ENCODE data around the gene DHRS3.

The DHRS3 gene

GRCh38 chr1:12608311-12608957 lies 9.6 kb downstream of the DHRS3 start:
- Histone ChIP-seq H3K27ac (ENCODE audit: insufficient read depth, low read depth, low read length, poor library complexity, severe bottlenecking) (no peak overlapping the region), H3K36me3 (ENCODE audit: control insufficient read depth, insufficient read depth, low read length) (no peaks in the 10 kb centered on the region), H3K4me3 (ENCODE audit: insufficient read depth, low read depth, low read length) (no peak overlapping the region), H3K9me3 (ENCODE audit: control insufficient read depth, low read length) (no peaks in the 10 kb centered on the region), H3K4me1 (ENCODE audit: control insufficient read depth, insufficient read depth, low read length) (peaks cover 7% of the 10 kb centered on the region), H3K27me3 (ENCODE audit: control insufficient read depth, insufficient read depth, low read length, poor library complexity, severe bottlenecking) (no peaks in the 10 kb centered on the region)
- WGBS, 2 experiments = 82 to 83% methylated on average over 5 of the region's 5 CpGs

- Histone ChIP-seq H3K27ac (ENCODE audit: insufficient read depth, low read depth, low read length, poor library complexity, severe bottlenecking) (no peak overlapping the region), H3K9me3 (ENCODE audit: control insufficient read depth, low read length) (no peaks in the 10 kb centered on the region), H3K27me3 (ENCODE audit: control insufficient read depth, insufficient read depth, low read length, poor library complexity, severe bottlenecking) (no peaks in the 10 kb centered on the region), H3K36me3 (ENCODE audit: control insufficient read depth, insufficient read depth, low read length) (no peaks in the 10 kb centered on the region), H3K4me3 (ENCODE audit: insufficient read depth, low read depth, low read length) (no peak overlapping the region), H3K4me1 (ENCODE audit: control insufficient read depth, insufficient read depth, low read length) (peaks cover 10% of the 10 kb centered on the region)
- WGBS, 2 experiments = 89 to 97% methylated on average over 3 of the region's 3 CpGs
These were observed 10.7 kb downstream of the DHRS3 start for GRCh38 chr1:12607263-12607662.

DNA sequence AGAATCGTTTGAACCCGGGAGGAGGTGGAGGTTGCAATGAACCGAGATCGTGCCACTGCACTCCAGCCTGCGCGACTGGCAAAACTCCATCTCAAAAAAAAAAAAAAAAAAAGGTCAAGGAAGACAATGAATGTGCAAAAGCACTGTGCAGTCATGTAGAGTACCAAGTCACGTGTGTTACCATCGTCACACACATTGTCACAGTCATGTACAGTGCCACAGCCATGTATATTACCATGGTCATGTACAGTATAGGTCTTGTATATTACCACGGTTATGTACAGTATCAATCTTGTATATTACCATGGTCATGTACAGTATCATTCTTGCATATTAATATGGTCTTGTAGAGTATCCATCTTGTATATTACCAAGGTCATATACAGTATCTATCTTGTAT lies 13.0 kb downstream of the DHRS3 start:
- Histone ChIP-seq H3K27ac (ENCODE audit: insufficient read depth, low read depth, low read length, poor library complexity, severe bottlenecking) (no peak overlapping the region), H3K4me3 (ENCODE audit: insufficient read depth, low read depth, low read length) (no peak overlapping the region), H3K36me3 (ENCODE audit: control insufficient read depth, insufficient read depth, low read length) (no peaks in the 10 kb centered on the region), H3K27me3 (ENCODE audit: control insufficient read depth, insufficient read depth, low read length, poor library complexity, severe bottlenecking) (no peaks in the 10 kb centered on the region), H3K4me1 (ENCODE audit: control insufficient read depth, insufficient read depth, low read length) (peaks cover 12% of the 10 kb centered on the region), H3K9me3 (ENCODE audit: control insufficient read depth, low read length) (no peaks in the 10 kb centered on the region)
- 82 to 83% methylated on average over 8 to 9 of the region's 9 CpGs for WGBS, 2 experiments

DNA sequence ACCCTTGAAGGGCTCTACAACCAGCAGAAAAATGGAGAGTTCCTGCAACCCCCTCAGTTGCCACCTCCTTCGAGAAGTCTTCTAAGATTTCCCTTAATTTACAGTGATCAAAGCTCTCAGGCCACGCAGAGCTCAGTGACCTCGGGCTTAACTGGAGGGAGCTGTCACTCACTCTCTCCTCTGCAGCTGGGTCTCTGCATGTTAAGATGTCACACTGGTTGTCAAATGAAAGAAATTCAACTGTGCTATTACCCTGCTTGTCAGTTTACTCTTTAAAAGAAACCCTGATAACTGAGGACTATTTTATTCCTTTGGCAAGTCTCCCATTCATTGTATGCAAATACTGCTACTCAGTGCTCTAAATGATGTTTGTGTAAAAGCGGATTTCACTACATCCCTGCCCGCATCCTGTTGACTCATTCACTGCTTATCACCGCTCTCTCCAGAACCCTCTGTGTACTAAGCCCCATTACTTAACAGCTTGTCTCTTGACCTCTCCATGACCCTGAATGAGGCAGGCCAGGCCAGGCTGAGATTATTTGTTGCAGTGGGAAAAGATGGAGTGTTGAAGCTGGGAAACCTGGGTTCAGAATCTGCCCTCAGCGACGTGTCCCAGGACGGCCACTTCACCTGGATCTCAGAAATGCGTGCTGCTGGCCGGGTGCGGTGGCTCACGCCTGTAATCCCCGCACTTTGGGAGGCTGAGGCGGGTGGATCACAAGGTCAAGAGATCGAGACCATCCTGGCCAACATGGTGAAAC lies 13.7 kb downstream of the DHRS3 start:
- H3K36me3 ChIP-seq (ENCODE audit: control insufficient read depth, insufficient read depth, low read length) = no peaks in the 10 kb centered on the region
- WGBS, 2 experiments = 54 to 60% methylated on average over 16 of the region's 16 CpGs
- H3K9me3 ChIP-seq (ENCODE audit: control insufficient read depth, low read length) = no peaks in the 10 kb centered on the region
- H3K4me1 ChIP-seq (ENCODE audit: control insufficient read depth, insufficient read depth, low read length) = peaks cover 12% of the 10 kb centered on the region
- H3K27me3 ChIP-seq (ENCODE audit: control insufficient read depth, insufficient read depth, low read length, poor library complexity, severe bottlenecking) = no peaks in the 10 kb centered on the region
- H3K4me3 ChIP-seq (ENCODE audit: insufficient read depth, low read depth, low read length) = no peak overlapping the region
- no peak overlapping the region for H3K27ac ChIP-seq (ENCODE audit: insufficient read depth, low read depth, low read length, poor library complexity, severe bottlenecking)

DNA sequence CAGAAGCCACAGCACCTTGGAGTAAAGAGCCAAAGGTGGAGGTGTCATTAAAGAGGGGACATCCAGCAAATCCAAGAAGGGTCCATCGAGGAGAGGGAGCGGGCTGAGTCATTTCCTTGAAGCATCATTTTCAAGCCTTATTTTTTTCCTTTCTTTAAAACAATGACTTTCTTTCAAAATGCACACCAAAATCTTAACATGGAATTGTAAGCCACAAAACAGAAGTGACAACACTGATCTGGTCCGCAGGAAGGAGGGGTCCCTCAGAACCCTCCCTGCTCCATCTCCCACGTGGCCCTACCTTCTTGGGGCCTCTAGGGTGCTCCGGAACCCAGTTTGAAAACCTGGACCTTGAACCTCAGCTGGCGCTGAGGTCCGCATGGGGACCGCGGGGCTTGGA lies 14.8 kb downstream of the DHRS3 start:
- Histone ChIP-seq H3K4me1 (ENCODE audit: control insufficient read depth, insufficient read depth, low read length) (peaks cover 12% of the 10 kb centered on the region), H3K27ac (ENCODE audit: insufficient read depth, low read depth, low read length, poor library complexity, severe bottlenecking) (no peak overlapping the region), H3K36me3 (ENCODE audit: control insufficient read depth, insufficient read depth, low read length) (no peaks in the 10 kb centered on the region), H3K4me3 (ENCODE audit: insufficient read depth, low read depth, low read length) (no peak overlapping the region), H3K9me3 (ENCODE audit: control insufficient read depth, low read length) (no peaks in the 10 kb centered on the region), H3K27me3 (ENCODE audit: control insufficient read depth, insufficient read depth, low read length, poor library complexity, severe bottlenecking) (no peaks in the 10 kb centered on the region)
- WGBS, 2 experiments = 79 to 84% methylated on average over 9 of the region's 9 CpGs

GRCh38 chr1:12602659-12603024 lies 15.4 kb downstream of the DHRS3 start:
- WGBS, 2 experiments = 80 to 88% methylated on average over 6 of the region's 6 CpGs
- peaks cover 4% of the 10 kb centered on the region for H3K27me3 ChIP-seq (ENCODE audit: control insufficient read depth, insufficient read depth, low read length, poor library complexity, severe bottlenecking)
- peaks cover 12% of the 10 kb centered on the region for H3K4me1 ChIP-seq (ENCODE audit: control insufficient read depth, insufficient read depth, low read length)
- H3K9me3 ChIP-seq (ENCODE audit: control insufficient read depth, low read length) = no peaks in the 10 kb centered on the region
- H3K4me3 ChIP-seq (ENCODE audit: insufficient read depth, low read depth, low read length) = no peak overlapping the region
- no peaks in the 10 kb centered on the region for H3K36me3 ChIP-seq (ENCODE audit: control insufficient read depth, insufficient read depth, low read length)
- H3K27ac ChIP-seq (ENCODE audit: insufficient read depth, low read depth, low read length, poor library complexity, severe bottlenecking) = no peak overlapping the region

DNA sequence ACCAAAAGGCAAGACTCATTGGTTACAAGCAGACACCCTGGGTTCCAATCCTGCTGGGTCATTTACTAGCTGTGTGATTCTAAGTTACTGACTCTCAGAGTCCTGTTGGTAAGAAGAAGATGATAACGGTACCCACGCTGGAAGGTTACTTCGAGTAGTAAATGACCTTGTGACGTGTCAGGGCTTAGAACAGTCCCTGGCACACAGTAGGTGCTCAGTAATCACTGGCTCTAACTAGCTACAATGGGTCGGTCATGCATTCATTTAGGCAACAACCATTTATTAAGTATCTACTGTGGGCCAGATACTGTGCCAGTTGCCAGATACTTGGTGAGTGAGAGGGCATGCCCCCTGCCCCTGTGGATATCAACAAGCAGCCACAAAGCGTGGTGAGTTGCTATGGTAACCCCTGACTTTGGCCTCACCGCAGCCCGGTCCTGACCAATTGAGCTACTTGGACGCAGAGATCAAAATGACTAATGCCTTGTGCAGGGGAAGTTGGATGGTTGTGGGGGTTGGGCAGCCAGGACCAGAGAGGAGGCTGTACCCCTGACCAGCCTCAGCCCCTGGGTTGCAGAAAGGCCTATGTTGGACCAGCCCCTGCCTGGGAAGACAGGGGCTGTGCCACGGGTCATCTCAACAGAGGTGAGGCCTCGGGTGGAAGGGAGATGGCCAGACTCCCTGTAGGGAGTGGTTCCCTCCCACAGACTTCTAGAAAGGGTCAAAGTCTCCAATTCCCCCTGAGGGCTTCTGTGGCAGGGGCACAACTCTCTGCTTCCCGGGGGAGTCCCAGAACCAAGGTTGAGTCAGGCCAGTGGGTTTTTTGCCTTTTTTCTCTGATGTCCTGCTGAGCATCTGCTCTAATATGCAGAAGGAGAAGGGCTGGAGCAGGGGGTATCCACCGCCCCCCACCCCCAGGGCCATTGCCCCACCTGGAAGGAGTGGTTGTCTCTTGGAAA lies 16.0 kb downstream of the DHRS3 start:
- WGBS, 2 experiments = 67 to 72% methylated on average over 13 of the region's 13 CpGs
- Histone ChIP-seq H3K27ac (ENCODE audit: insufficient read depth, low read depth, low read length, poor library complexity, severe bottlenecking) (no peak overlapping the region), H3K27me3 (ENCODE audit: control insufficient read depth, insufficient read depth, low read length, poor library complexity, severe bottlenecking) (peaks cover 4% of the 10 kb centered on the region), H3K36me3 (ENCODE audit: control insufficient read depth, insufficient read depth, low read length) (no peaks in the 10 kb centered on the region), H3K4me1 (ENCODE audit: control insufficient read depth, insufficient read depth, low read length) (peaks cover 12% of the 10 kb centered on the region), H3K9me3 (ENCODE audit: control insufficient read depth, low read length) (no peaks in the 10 kb centered on the region), H3K4me3 (ENCODE audit: insufficient read depth, low read depth, low read length) (no peak overlapping the region)

DNA sequence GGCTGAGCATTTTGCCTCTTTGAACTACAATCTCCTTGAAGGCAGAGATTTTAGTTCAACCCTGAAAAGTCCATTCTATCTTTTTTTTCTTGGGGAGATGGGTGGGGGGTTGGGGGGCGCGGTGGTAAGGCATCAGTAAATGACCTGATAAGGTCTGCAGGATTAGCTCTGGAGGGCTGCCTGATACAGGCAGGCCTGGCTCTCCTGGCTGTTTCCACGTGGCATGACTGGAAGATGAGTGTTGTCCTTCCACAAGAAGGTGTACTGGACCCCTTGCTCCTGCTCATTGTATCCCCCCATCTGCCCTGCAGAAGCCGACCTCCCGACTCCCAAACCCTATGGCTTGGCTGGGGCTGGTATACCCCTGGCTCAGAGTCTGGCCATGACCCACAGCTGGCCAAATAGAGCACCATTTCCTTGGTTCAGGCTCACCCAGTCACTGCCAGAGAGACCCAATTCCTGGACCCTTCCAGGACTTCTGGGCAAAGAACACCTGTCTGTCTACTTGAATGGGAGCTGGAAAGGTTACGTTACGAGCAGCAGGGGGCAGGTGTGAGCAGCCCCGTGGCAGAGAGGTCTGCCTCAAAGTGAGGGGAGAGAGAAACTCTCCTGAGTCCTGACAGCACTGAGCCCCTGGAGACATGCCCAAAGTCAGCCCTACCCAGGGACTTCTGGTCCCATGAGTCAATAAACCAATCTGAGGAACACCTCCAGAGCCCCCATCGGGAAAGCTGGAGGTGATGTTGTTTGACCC lies 17.0 kb downstream of the DHRS3 start:
- Histone ChIP-seq H3K4me1 (ENCODE audit: control insufficient read depth, insufficient read depth, low read length) (peaks cover 17% of the 10 kb centered on the region), H3K27ac (ENCODE audit: insufficient read depth, low read depth, low read length, poor library complexity, severe bottlenecking) (no peak overlapping the region), H3K27me3 (ENCODE audit: control insufficient read depth, insufficient read depth, low read length, poor library complexity, severe bottlenecking) (peaks cover 11% of the 10 kb centered on the region), H3K4me3 (ENCODE audit: insufficient read depth, low read depth, low read length) (no peak overlapping the region), H3K9me3 (ENCODE audit: control insufficient read depth, low read length) (no peaks in the 10 kb centered on the region), H3K36me3 (ENCODE audit: control insufficient read depth, insufficient read depth, low read length) (no peaks in the 10 kb centered on the region)
- WGBS, 2 experiments = 69% methylated on average over 9 of the region's 9 CpGs

- peaks cover 18% of the 10 kb centered on the region for H3K4me1 ChIP-seq (ENCODE audit: control insufficient read depth, insufficient read depth, low read length)
- H3K36me3 ChIP-seq (ENCODE audit: control insufficient read depth, insufficient read depth, low read length) = no peaks in the 10 kb centered on the region
These were observed 17.7 kb downstream of the DHRS3 start for GRCh38 chr1:12600335-12600734.

More at GRCh38 chr1:12600335-12600734, 17.7 kb downstream of the DHRS3 start:
- no peak overlapping the region for H3K4me3 ChIP-seq (ENCODE audit: insufficient read depth, low read depth, low read length)
- peaks cover 18% of the 10 kb centered on the region for H3K27me3 ChIP-seq (ENCODE audit: control insufficient read depth, insufficient read depth, low read length, poor library complexity, severe bottlenecking)
- 78 to 80% methylated on average over 7 of the region's 7 CpGs for WGBS, 2 experiments
- no peak overlapping the region for H3K27ac ChIP-seq (ENCODE audit: insufficient read depth, low read depth, low read length, poor library complexity, severe bottlenecking)
- H3K9me3 ChIP-seq (ENCODE audit: control insufficient read depth, low read length) = no peaks in the 10 kb centered on the region
